HuH-7 (cell line): ENCODE measurements around the gene HSF4.
"Not testable (repeated sequence)": the region's sequence is repeated elsewhere in the genome, so short reads cannot be mapped to it uniquely, and the experiment has no call there.

Experiments used
- DNase-seq: peaks from one replicate; pipeline ENCODE4 v3.0.0; 2011; ENCODE audit warnings: low spot score

HSF4 gene

GRCh38 chr16:67164599-67165061 is at the start of gene HSF4:
Gene HSF4, plus strand, starts transcription at chr16:67164745. Its CDS starts 67 bp downstream, at chr16:67164812.
- DNase-seq, result no peak

- DNase-seq, result no peak
Measured at GRCh38 chr16:67114793-67115192, 49.8 kb upstream of the HSF4 start.

GRCh38 chr16:67115639-67116038 is 48.9 kb upstream of the HSF4 start:
- DNase-seq, result no peak

- no peak for DNase-seq
Measured at GRCh38 chr16:67116388-67117311, 47.9 kb upstream of the HSF4 start.

GRCh38 chr16:67117716-67118115 is 46.8 kb upstream of the HSF4 start:
- no peak for DNase-seq

- DNase-seq, result no peak
Measured at GRCh38 chr16:67120025-67120424, 44.5 kb upstream of the HSF4 start.

- DNase-seq, result not testable (repeated sequence)
Measured at GRCh38 chr16:67122799-67123198, 41.7 kb upstream of the HSF4 start.

- DNase-seq, result no peak
Measured at GRCh38 chr16:67128417-67128816, 36.1 kb upstream of the HSF4 start.

GRCh38 chr16:67128887-67129286 is 35.7 kb upstream of the HSF4 start:
- DNase-seq, result no peak

- no peak for DNase-seq
Measured at GRCh38 chr16:67129422-67129821, 35.1 kb upstream of the HSF4 start.

- no peak for DNase-seq
Measured at GRCh38 chr16:67137605-67138004, 26.9 kb upstream of the HSF4 start.

- no peak for DNase-seq
Measured at GRCh38 chr16:67141391-67141790, 23.2 kb upstream of the HSF4 start.

GRCh38 chr16:67142342-67142741 is 22.2 kb upstream of the HSF4 start:
- DNase-seq, result no peak

GRCh38 chr16:67144943-67145342 is 19.6 kb upstream of the HSF4 start:
- no peak for DNase-seq

- DNase-seq, result no peak
Measured at GRCh38 chr16:67145746-67146145, 18.8 kb upstream of the HSF4 start.

- no peak for DNase-seq
Measured at GRCh38 chr16:67146523-67147357, 17.8 kb upstream of the HSF4 start.

GRCh38 chr16:67147437-67148140 is 17.0 kb upstream of the HSF4 start:
- no peak for DNase-seq

GRCh38 chr16:67148221-67148620 is 16.3 kb upstream of the HSF4 start:
- DNase-seq, result no peak

GRCh38 chr16:67148656-67149275 is 15.8 kb upstream of the HSF4 start:
- DNase-seq, result no peak

GRCh38 chr16:67149276-67150046 is 15.1 kb upstream of the HSF4 start:
- DNase-seq, result no peak
